ENCODE measurements around the gene NAT9.
A peak's percentile ranks its signal among the peaks of the same experiment; 100 is the strongest.

Gene NAT9, protein sequence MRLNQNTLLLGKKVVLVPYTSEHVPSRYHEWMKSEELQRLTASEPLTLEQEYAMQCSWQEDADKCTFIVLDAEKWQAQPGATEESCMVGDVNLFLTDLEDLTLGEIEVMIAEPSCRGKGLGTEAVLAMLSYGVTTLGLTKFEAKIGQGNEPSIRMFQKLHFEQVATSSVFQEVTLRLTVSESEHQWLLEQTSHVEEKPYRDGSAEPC

DNA sequence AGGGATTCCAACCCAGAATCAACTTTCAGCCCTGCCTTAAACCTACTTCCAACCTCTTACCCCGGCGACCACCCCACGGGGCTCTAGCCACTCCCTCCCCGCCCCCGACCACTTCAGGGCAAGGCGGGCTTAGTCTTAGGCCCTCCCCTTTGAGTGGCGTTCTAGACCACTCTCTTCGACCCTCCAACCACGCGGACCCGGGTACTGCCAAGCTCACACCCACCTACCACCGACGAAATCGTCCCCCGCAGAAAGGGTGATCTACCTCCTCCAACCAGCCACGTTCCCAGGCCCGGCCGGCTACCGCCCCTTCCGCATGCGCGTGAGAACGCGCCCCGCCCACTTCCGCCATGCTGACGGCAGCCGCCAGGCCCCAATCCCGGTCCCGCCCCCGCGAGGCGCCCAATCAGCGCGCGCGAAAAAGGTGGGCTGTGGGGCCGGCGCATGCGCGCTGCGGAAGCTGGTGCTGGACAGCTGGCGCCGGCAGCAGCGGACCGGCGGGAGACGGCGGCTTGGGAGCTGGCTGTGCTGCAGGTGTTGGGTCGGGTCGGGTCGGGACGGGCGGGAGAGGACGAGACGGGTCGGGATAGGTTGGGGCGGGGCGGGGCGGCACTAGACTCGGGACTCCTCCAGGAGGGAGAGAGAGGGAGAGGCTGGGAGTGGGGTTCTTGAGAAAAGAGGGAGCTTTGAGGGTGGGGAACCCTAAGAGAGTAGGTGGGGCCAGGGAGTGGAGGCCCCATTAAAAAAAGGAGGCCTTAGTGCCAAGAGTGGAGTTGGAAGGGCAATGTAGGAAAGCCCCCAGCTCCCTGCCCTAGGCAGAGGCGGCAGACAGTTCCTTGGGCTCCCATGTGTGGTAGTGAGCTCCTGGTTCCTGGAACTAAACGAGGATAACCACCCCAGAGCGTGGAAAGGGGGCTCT is at the start of gene NAT9:
Gene NAT9 (minus strand): TSS at position 302 of the 919 bp plus-strand sequence. CDS start 647 bp downstream, outside the sequence.
- DNase-seq (ENCODE audit: low spot score), result peak; percentile 93

DNA sequence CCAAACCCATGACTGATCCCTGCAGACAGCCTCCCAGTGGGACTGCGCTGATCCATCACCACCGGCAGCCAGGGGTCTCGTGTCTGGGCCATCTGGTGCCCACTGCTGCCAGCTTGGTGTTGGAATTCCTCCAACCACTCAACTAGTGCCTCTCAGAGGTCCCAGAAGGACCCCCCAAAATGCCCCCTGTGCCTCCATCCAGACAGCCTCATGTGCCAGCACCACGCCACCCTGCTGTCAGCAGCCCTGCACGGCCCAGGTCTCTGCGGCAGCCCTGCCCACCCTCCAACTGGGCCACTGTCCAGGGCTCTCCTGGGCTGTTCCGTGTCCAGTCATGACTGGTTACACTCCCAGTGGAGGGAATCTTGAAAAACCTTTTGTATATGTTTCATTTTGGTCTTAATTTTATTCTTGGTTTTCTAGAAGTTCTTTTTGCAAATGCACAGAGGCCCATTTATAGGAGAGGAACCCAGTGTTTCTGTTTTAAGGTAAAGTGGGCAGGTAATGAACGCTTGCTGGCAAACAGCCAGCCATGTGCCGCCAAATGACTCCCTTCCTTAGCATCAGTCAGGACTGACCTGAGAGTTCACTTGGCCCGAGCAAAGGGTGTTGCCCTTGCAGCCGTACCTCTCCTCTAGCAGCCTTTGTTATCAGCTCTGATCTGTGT is 48.9 kb upstream of the NAT9 start:
- no peak for DNase-seq (ENCODE audit: low spot score)

DNA sequence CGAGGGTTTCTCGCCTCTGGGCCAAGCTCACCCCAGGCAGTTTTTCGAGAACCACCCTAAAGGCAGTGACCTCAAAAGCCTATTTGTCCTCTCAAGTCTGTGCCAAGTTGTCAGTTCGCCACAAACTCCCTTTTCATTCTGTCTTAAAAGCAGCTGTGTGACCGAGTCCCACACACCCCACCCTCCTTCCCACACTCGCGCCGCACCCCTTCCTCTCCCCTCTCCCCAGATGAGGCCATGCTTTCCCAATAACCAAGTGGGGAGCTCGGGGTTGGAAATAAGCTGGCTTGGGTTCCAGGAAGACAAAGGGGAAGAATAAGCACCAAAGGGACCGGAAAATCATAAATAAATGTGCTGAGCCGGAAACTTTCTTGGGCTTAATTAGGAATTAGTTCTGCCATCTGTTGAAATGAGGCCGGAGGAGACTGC is 46.8 kb upstream of the NAT9 start:
- peak; percentile 85 for DNase-seq (ENCODE audit: low spot score)

DNA sequence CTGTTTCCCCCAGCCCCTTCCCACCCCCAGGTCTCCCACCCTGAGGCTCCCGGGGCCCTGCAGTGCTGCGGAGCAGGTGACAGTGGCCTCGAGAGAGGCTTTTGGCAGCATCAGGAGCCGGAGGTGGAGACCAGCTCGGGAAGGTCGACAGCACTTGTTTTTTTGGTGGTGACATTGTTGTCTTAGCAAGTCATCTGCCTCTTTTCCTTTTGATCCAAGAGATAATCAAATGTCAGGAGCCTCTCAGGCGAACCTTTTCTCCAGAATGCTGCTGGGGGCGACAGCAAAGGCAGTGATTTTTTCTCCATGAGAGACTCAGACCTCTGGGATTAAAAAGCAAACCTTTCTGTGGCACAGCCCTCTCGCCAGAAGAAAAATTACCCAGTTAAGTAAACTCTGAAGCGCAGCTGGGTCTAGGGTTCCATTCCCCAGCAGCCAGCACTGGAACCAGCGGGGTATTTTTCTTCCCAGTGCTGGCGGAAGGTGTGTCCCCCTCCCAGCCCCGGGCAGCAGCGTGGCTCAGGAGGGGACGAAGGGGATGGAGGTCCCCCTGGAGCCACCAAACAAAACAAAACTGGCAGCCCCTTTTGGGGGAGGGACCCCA is 46.3 kb upstream of the NAT9 start:
- no peak for DNase-seq (ENCODE audit: low spot score)

DNA sequence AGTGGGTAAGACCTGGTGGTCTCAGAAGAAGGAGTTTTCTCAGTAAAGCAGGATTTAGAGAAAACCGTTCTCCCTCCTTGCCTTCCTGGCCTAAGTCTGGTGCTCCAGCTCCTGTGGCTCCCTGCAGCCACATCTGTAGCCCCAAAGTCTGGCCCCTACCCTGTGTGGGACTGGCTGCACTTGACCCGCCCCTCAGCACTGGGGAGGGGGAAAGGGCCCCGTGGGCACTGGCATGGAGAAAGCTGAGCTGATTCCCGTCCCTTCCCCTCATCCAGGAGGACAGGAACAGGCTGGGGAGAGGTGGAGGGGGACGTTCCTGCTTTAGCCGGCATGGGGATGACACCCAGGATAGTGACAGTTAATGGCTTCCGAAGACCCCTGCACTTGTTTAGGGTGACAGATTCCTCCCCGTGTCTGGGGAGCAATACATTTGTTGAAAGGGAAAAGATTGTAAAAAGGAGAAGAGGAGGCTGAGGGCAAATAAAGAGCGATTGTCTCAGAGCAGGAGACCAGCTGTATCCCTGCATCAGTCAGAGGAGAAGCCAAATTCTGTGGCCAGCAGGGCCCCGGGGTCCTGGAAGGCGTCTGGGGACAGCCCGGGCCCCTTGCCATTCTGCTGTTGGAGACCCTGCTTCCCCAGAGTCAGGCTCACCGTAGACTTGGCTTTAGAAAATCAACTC is 45.6 kb upstream of the NAT9 start:
- DNase-seq (ENCODE audit: low spot score), result no peak

DNA sequence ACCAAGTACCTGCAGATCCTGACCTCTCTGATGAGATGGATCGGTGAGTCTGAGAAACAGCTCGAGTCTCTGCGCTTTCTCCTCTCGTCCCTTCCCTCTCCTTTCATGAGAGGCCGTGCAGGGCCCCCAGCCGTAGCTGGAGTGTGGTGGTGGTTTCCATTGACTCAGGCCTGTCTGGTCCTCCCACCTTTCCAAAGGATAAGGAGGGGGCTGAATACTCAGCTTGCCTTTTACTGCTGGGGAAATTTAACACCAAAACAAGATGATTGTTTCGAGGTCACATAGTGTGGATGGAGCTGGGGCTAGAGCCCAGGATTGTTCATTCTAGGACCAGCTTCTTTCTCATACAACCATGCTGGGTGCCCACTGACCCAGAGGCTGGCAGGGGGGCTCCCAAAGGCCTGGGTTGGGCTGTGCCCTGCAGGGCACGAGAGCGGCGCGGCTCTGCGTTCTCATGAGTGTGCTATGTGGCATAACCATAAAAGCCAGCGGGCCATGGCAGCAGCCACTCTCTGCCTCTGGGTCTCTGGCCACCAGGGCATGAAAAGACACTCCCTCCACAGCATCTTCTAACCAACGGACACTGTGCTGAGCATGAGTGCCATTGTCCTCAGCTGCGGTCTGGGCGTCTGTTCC is 43.8 kb upstream of the NAT9 start:
- DNase-seq (ENCODE audit: low spot score), result no peak

DNA sequence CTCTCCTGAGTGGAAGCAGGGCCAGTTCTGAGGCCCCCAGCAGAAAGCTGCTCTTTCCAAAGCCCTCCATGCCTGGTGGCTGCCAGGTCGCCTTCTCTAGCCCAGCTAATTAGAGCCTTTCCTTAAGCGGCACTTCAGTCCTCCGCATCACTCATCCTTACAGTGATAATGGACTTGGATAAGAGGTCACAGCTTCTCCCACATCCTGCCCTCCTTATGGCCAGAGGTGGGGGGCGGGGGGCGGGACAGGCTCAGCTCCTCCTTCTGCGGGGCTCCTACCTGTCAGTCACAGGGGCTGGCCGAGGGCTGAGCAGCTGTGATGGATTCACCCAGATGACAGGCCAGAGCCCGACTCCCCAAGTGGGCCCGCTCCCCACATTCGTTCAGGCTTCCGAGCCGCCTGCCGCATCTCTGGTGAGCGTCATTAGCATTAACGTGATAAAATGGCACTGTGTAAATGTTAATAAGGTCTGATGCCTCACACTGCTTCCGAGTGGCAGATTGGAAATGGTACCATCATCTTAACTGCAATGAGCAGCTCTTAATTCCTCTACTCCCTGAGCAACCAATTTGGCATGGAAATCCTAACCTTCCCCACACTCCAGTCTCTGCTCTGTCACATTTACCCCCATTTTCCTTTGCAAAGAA is 42.3 kb upstream of the NAT9 start:
- no peak for DNase-seq (ENCODE audit: low spot score)

DNA sequence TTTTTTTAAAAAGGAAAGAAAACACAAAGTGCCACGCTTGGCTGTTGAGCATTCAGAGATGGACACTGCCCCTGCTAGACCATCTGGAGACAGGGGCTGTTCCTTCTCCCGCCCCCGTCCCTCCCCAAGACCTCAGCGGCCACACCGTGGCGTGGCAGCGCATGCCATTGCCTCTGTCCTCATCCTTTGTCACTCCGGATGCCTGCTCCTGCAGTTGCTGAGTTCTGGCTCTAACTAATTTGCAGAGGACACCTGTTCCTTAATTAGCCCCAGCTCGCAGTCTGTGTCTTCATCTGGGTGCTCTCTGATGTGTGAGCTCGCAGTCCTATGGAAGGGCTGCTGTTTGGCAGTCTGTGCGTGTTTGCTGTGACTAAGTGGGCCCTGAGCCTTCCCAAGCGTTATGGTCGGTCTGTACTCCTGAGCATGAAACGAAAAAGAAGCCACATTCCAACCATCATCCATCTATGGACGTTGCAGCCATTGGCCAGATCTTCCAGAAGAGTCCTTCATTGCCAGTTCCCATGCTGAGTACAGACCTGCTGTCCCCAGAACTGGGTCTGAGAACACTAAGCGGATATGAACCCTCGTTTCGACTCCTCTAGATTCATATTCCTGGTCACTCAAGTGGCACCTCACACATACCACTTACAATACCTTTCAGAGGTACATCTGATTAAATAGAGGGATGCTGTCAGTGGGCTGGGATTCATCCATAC is 40.9 kb upstream of the NAT9 start:
- no peak for DNase-seq (ENCODE audit: low spot score)

DNA sequence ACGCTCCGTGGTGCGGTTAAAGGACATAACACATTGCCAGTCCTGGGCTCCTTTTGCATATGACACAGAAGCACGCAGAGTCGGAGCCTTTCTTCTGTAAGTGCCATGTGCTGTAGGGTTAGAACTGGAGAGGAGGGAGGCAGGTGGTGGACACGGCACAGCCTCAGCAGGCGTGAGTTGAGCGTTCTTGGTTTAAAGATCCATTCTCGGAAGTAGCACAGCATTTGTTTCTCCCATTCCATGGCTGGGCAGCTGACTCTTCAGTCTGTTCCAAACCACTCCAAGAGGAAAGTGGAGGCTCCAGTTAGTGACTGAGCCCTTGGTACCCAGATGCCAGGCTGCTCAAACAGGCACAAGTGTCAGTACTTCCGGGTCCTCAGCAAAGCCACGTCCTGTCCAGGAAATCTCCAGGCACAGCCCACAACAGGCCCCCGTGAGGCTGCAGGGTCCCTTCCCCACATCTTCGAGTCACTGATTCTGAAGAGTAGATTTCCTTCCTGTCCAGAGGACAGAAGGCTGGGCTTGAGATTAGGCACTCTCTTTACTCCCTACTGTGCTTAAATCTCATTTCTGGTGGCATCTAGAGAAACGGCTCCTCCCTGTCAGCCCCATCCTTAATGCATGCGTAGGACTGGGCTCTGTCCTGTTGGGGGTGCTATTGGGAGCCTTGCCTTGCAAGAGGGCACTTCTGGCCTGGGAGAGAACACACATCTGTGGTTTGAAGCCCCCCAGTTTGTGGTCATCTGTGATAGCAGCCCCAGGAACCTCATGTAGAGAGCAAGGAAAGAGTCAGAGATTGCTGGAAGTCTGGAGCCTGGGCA is 39.6 kb upstream of the NAT9 start:
- no peak for DNase-seq (ENCODE audit: low spot score)

DNA sequence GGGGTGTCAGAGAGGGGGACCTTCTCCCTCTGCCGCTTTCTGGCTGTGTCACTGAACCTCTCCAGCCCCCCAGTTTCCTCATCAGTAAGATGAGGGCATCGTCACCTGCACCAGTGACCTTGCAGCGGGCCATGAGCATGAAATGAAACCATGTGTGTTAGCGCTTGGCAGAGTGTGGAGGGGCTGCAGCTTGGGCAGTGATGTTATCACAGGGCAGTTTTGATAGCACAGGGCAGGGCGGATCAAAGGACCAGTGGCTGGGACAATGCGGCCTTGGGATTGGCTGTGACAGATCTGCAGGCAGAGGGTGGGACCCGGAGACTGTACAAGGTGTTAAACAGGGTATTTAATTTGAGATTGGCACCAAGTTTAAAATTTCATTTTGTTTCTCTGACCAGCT is 38.9 kb upstream of the NAT9 start:
- no peak for DNase-seq (ENCODE audit: low spot score)

DNA sequence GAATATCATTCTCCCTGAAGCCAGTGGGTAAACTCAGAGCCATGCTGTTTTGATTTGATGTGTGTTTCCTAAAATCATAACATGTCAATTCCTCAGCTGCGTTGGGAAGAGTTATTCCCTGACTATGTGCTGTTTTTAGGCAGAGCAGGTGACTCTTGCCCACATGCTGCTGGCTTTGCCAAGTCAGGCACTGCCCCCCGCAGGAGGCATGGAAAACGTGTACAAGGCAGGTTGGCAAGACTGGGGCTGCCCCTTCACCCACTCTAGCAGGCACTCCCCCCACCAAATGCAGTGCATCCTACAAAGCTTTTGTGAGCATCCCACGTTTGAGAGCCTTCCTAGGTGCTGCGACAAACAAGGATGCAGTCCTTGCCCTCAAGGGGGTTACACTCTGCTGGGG is 38.3 kb upstream of the NAT9 start:
- DNase-seq (ENCODE audit: low spot score), result no peak

DNA sequence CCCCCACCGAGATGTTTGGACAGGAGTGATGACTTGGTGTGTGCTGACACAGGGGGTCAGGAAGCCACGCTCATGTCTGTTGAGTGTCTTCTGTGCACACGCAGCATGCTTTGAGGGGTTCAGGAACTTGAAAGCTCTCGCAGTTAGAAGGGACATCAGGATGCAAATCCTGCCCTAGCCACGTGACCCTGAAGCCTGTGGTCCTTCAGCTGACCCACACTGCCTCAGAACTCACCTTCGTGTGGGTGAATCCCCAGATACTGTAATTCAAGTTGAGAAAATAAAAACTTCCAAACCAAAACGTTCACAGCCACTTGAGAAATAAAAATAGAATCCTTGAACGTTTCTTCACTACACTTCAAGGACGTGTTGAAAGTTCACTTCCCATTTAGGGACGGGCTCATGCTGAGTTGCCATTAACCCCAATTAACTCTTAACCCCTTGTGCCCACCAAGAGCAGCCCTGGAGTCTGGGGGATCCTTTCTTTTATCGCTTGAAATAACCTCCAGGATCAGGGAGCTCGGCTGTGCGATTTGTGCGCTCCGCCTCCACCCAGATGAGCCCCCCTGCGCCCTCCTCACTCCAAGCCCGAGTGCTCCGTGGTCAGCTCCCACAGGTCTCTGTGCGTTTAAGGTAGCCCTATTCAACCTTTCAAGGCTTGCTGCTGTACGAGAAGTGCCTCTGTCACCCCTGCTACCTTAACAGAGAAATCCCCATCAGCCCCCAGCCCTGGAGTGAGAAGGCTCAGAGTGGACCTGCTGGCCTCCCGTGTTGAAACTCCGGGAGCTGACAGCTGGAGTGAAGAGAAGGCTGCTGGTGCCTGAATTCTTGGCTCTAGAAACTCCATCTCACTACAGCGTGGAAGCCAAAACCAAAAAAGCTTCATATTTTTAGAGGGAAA is 36.2 kb upstream of the NAT9 start:
- DNase-seq (ENCODE audit: low spot score), result no peak

DNA sequence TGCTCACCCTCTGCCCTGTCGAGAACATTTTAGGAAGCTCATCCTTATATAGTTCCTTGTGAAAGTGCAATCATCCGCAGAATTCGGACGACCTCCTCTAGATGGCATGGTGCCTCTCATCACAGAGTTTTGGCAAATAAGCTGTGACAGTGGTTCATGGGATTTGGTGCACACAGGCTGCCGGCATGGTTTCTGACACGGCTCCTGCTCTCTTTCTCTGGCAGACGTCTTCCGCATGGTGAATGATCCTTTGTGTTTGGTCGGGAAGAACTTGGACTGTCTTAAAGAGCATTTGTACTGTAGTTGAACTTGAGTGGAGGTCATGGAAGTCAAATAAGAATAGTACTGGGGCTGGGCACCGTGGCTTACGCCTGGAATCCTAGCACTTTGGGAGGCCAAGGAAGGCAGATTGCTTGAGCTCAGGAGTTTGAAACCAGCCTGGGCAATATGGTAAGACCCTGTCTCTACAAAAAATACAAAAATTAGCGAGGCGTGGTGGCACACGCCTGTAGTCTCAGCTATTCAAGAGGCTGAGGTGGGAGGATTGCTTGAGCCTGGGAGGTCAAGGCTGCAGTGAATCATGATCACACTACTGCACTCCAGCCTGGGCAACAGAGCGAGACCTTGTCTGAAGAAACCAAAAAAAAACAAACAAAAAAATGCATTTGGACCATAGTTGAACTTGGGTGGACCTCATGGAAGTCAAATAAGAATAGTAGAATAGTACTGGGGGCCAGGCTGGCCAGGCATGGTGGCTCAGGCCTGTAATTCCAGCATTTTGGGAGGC is 34.7 kb upstream of the NAT9 start:
- peak; percentile 76 for DNase-seq (ENCODE audit: low spot score)

DNA sequence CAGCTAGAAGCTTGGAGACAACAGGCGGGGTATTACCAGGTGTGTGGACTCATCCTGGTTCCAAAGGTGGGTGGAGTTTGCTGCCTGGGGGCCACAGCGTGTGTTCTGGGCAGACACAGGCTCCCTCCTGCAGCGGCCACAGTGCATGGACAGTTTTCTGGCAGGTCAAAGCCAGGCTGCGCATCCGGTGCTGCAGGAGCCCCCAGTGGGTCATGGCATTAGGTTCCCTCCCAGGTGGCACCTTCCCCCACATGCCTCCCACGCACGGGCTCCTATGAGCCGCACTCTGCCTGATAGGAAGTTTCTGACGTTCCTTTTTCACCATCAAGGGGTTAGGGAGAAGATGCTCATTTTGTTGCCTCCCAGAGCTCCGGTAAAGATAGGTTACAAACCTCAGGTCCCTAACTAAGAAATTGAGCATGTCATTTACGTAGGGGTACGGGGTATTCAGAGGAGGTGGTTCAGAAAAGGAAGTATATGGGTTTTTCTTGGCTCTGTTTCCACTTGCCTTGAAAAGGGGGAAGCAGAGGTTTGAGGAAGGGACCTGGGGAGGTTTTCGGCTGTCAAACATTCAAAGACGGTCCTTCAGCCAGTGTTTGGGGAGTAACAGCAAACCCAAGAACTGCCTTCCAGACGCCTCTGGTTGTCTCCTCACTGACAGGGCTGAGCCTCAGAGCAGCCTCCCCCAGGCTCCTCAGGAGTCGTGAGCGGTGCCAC is 32.7 kb upstream of the NAT9 start:
- DNase-seq (ENCODE audit: low spot score), result peak; percentile 39

DNA sequence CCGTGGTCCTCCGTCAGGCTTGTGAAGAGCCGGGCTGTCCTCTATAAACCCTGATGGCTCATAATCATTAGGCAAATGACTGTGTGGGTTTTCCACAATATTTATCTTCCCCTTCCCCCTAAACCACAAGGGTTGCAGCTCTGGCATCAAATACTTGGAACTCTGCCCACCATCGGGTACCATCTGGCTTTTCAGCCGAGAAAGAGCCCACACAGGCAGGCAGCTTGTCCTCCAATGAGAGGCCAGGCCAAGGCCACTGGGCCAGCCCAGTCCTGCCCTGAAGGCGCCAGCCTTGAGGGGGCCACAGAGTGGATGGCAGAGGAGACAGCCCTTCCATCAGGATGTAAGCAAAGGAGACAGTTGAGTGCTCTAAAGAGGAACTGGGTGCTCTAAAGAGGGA is 31.8 kb upstream of the NAT9 start:
- DNase-seq (ENCODE audit: low spot score), result peak; percentile 50

DNA sequence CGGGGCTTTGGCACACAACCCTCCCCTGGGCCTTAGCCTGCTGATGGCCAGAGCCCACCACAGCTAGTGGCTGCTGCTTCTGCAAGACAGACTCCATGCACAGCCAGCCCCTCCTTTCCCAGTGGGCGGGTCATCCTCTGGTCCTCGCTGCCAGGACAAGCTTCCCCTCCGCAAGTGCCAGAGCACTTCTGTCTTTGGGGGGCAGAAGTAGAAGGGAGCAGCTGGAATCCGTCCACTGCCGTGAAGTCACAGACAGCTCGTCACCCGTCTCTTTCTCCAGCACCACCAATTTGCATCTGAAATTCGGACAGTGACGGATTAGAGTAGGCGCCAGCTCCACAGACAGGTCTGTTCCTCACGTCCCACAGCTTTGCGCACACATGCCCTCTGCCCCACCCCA is 31.3 kb upstream of the NAT9 start:
- DNase-seq (ENCODE audit: low spot score), result peak; percentile 50

DNA sequence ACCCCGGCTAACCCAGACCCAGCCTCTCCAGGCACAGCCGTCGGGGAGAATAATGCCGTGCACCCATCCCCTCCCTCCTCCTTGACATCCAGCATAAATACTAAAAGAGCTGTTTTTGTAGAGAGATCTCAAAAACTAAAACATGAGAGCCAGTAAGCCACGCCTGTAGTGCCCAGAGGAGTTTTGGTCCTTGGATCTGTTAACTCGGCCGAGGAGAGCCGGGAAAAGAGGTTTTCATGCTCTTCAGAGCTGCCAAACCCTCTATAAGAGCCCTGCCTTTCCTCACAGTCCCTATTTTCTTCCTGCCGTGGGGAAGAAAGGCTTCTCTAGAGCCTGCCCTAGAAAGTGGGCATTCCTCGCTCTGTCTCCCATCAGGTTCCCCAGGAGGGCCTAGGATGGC is 30.2 kb upstream of the NAT9 start:
- no peak for DNase-seq (ENCODE audit: low spot score)
